NOMO-1 (cell line): ENCODE measurements around the gene SHC4.
"Not testable (repeated sequence)": the region's sequence is repeated elsewhere in the genome, so short reads cannot be mapped to it uniquely, and the experiment has no call there.

Experiments
- DNase-seq, 2 experiments: peaks; one replicate each; lab custom pipeline; 2025; ENCODE audit not compliant: unreplicated experiment in 2 of 2; lab: John Stamatoyannopoulos, UW

The SHC4 gene

GRCh38 chr15:48802257-48802656, 161.5 kb downstream of the SHC4 start:
- DNase-seq, result no peak

GRCh38 chr15:48800811-48801455, 162.8 kb downstream of the SHC4 start:
- peak in 1 of 2 experiments; percentile 34 for DNase-seq

GRCh38 chr15:48800245-48800644, 163.5 kb downstream of the SHC4 start:
- no peak for DNase-seq

- no peak for DNase-seq
These were observed 165.4 kb downstream of the SHC4 start for GRCh38 chr15:48798319-48798718.

- no peak for DNase-seq
These were observed 166.8 kb downstream of the SHC4 start for GRCh38 chr15:48796930-48797329.

- DNase-seq, result no peak
These were observed 167.2 kb downstream of the SHC4 start for GRCh38 chr15:48796521-48796920.

- no peak for DNase-seq
These were observed 167.8 kb downstream of the SHC4 start for GRCh38 chr15:48795901-48796300.

- peak; percentile 50 to 79 for DNase-seq
These were observed 169.0 kb downstream of the SHC4 start for GRCh38 chr15:48794697-48795134.

- DNase-seq, result no peak
These were observed 171.3 kb downstream of the SHC4 start for GRCh38 chr15:48792408-48792807.

- DNase-seq, result not testable (repeated sequence)
These were observed 173.1 kb downstream of the SHC4 start for GRCh38 chr15:48790466-48791115.

- no peak for DNase-seq
These were observed 178.0 kb downstream of the SHC4 start for GRCh38 chr15:48785712-48786111.

- no peak for DNase-seq
These were observed 178.5 kb downstream of the SHC4 start for GRCh38 chr15:48785195-48785594.

GRCh38 chr15:48784756-48785155, 179.0 kb downstream of the SHC4 start:
- DNase-seq, result no peak

GRCh38 chr15:48782911-48783310, 180.8 kb downstream of the SHC4 start:
- DNase-seq, result no peak

- DNase-seq, result no peak
These were observed 182.1 kb downstream of the SHC4 start for GRCh38 chr15:48781481-48782081.

- no peak for DNase-seq
These were observed 182.7 kb downstream of the SHC4 start for GRCh38 chr15:48781017-48781416.

GRCh38 chr15:48778331-48778730, 185.4 kb downstream of the SHC4 start:
- DNase-seq, result no peak

- no peak for DNase-seq
These were observed 185.9 kb downstream of the SHC4 start for GRCh38 chr15:48777645-48778330.

GRCh38 chr15:48775546-48775945, 188.2 kb downstream of the SHC4 start:
- DNase-seq, result no peak

- no peak for DNase-seq
These were observed 189.2 kb downstream of the SHC4 start for GRCh38 chr15:48774484-48774883.
